ENCODE measurements around the gene PLA2G6.

Gene PLA2G6

GRCh38 chr22:38077096-38077495 lies 104.5 kb downstream of the PLA2G6 start:
- Histone ChIP-seq H3K27ac (no peak overlapping the region), H3K4me3 (no peak overlapping the region)
- TF ChIP-seq, protein P1, sequence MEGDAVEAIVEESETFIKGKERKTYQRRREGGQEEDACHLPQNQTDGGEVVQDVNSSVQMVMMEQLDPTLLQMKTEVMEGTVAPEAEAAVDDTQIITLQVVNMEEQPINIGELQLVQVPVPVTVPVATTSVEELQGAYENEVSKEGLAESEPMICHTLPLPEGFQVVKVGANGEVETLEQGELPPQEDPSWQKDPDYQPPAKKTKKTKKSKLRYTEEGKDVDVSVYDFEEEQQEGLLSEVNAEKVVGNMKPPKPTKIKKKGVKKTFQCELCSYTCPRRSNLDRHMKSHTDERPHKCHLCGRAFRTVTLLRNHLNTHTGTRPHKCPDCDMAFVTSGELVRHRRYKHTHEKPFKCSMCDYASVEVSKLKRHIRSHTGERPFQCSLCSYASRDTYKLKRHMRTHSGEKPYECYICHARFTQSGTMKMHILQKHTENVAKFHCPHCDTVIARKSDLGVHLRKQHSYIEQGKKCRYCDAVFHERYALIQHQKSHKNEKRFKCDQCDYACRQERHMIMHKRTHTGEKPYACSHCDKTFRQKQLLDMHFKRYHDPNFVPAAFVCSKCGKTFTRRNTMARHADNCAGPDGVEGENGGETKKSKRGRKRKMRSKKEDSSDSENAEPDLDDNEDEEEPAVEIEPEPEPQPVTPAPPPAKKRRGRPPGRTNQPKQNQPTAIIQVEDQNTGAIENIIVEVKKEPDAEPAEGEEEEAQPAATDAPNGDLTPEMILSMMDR (IDR thresholded peaks at IDR 0.05): no peak
- DNase-seq (ENCODE audit: low spot score): no peak

GRCh38 chr22:38075961-38076360 lies 105.7 kb downstream of the PLA2G6 start:
- Histone ChIP-seq H3K4me3 (no peak overlapping the region), H3K27ac (no peak overlapping the region)
- DNase-seq (ENCODE audit: low spot score): no peak
- TF ChIP-seq, protein P1 (IDR thresholded peaks at IDR 0.05): no peak

GRCh38 chr22:38075105-38075825 lies 106.4 kb downstream of the PLA2G6 start:
- TF ChIP-seq, protein P1 (IDR thresholded peaks at IDR 0.05): no peak
- H3K27ac ChIP-seq: no peak overlapping the region
- no peak for DNase-seq (ENCODE audit: low spot score)
- H3K4me3 ChIP-seq: no peak overlapping the region

GRCh38 chr22:38074181-38075104 lies 107.2 kb downstream of the PLA2G6 start:
- TF ChIP-seq, protein P1 (IDR thresholded peaks at IDR 0.05): no peak
- DNase-seq (ENCODE audit: low spot score): no peak
- H3K27ac ChIP-seq: no peak overlapping the region
- no peak overlapping the region for H3K4me3 ChIP-seq

- TF ChIP-seq, protein P1 (IDR thresholded peaks at IDR 0.05): no peak
- no peak for DNase-seq (ENCODE audit: low spot score)
- Histone ChIP-seq H3K27ac (peak overlapping the region in 1 of 2 donors; percentile 99), H3K4me3 (no peak overlapping the region)
Observed at GRCh38 chr22:38073150-38074130, 108.2 kb downstream of the PLA2G6 start.

DNA sequence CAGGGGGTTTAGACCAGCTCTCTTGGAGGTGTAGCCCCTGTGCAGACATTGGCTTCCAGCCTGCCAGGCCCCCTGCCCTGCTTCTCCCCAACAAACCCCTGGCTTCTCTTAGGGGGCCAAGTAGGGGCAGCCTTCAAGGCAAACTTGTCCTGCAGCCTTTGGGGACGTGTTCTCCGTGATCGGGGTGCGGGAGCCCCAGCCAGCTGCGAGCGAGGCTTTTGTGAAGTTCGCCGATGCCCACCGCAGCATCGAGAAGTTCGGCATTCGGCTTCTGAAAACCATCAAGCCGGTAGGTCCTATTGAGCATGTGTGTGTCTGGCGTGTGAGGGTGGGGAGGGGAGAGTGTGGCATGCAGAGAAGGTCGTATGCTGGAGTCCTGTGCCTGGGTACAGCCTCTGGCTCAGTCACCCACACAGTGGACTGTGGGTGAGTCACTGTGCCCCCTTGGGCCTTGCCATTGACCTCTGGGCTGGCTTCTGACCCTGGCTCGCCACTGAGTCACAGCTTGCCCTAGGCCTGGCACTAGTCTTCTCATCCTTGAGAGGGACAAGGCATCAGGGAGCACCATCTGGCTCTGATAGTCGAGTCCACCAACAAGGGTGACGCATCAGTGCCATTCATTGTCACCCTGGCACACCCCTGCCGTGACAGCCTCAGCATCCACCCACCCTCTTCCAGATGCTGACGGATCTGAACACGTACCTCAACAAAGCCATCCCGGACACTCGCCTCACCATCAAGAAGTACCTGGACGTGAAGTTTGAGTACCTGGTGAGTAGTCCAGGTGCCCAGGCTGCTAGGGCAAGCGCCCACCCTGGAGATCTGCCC lies 109.1 kb downstream of the PLA2G6 start:
- H3K27ac ChIP-seq: peak overlapping the region; percentile 14 to 99
- DNase-seq (ENCODE audit: low spot score): no peak
- TF ChIP-seq, protein P1 (IDR thresholded peaks at IDR 0.05): no peak
- H3K4me3 ChIP-seq: no peak overlapping the region
